Motor neuron (in vitro differentiated cells): Measurements from ENCODE around the gene INVS. TPM values are rescaled to one million over a fixed set of nuclear protein-coding genes. Genes with fewer than 3 reads are reported as not detected.

Source experiments
- ATAC-seq, 8 experiments: fragments of 200-7000 bp; cut with Tn5 transposase; replicated peaks in 6 of 8; 2 replicates each; pipeline ENCODE4 v1.8.0; 2021; ENCODE audit warnings: mild to moderate bottlenecking in 8 of 8, moderate library complexity in 8 of 8
- H3K27ac ChIP-seq, 2 donors: fragments of 250-450 bp; sonication (Bioruptor Pico); 2 replicates each; pipeline ENCODE4 v1.9.0; 2021; ENCODE audit warnings: antibody characterized with exemption in 2 of 2, mild to moderate bottlenecking in 2 of 2, moderate library complexity in 1 of 2
- H3K4me1 ChIP-seq, 2 donors: fragments of 250-450 bp; sonication (Bioruptor Pico); replicated peaks in 1 of 2; 2 replicates each; pipeline ENCODE4 v1.6.1; 2021; ENCODE audit warnings: antibody characterized with exemption in 2 of 2, mild to moderate bottlenecking in 2 of 2, moderate library complexity in 1 of 2
- H3K4me3 ChIP-seq, 5 donors: fragments of 250-450 bp; sonication (Bioruptor Pico); 2 replicates each; pipeline ENCODE4 v1.9.0; 2021; ENCODE audit warnings: antibody characterized with exemption in 5 of 5, mild to moderate bottlenecking in 5 of 5, moderate library complexity in 4 of 5
- WGBS, 10 experiments: fragments of 450-650 bp; shearing (Covaris generic); methylation state at CpG; one replicate each; pipeline ENCODE4 v1.0.0; 2022; 5-methylcytosine and 5-hydroxymethylcytosine counted together
- in situ Hi-C, 9 experiments: fragments of 400-800 bp; cut with MboI; loops; one replicate each; pipeline ENCODE4 v1.15.0; 2021; ENCODE audit warnings: low sequenced_read_pairs in 9 of 9, low pct_unique_long_range_greater_than_20kb in 2 of 9; ENCODE audit not compliant: unreplicated experiment in 9 of 9
- total RNA-seq, 8 experiments: library from RNA; unstranded; fragments of 300-600 nt; gene quantifications; 2 replicates each; pipeline versions ENCODE4 v1.2.3 to v1.2.4, GENCODE V29; 2022

INVS gene
- total RNA-seq, 8 experiments from 2014 or later, result 9.5 to 23.8 (median 13.8) TPM

- Histone ChIP-seq H3K27ac (no peak overlapping the region), H3K4me3 (no peak overlapping the region), H3K4me1 (no peaks in the 10 kb centered on the region)
- in situ Hi-C loops, result no loop called here
- 66 to 100% (median 88%) methylated on average over 1 to 5 of the region's 7 CpGs; no CpG with 5 or more reads in 2 of the 10 experiments for WGBS, 10 experiments
- ATAC-seq, result no peak
These were observed 182.8 kb downstream of the INVS start for GRCh38 chr9:100281676-100282387.

GRCh38 chr9:100282388-100282719 is 183.3 kb downstream of the INVS start:
- Histone ChIP-seq H3K27ac (no peak overlapping the region), H3K4me3 (no peak overlapping the region), H3K4me1 (no peaks in the 10 kb centered on the region)
- in situ Hi-C loops, result no loop called here
- no peak for ATAC-seq
- 67 to 100% (median 100%) methylated on average over 2 to 4 of the region's 4 CpGs; no CpG with 5 or more reads in 3 of the 10 experiments for WGBS, 10 experiments

GRCh38 chr9:100284247-100284646 is 185.2 kb downstream of the INVS start:
- no peak for ATAC-seq
- H3K27ac ChIP-seq, result no peak overlapping the region
- H3K4me1 ChIP-seq, result no peaks in the 10 kb centered on the region
- WGBS, 10 experiments, result 74 to 100% (median 85%) methylated on average over 1 to 5 of the region's 7 CpGs; no CpG with 5 or more reads in 1 of the 10 experiments
- H3K4me3 ChIP-seq, result no peak overlapping the region
- in situ Hi-C loops, result no loop called here

GRCh38 chr9:100285080-100285479 is 186.0 kb downstream of the INVS start:
- no peaks in the 10 kb centered on the region for H3K4me1 ChIP-seq
- in situ Hi-C loops, result no loop called here
- ATAC-seq, result no peak
- no peak overlapping the region for H3K4me3 ChIP-seq
- no peak overlapping the region for H3K27ac ChIP-seq

GRCh38 chr9:100285601-100286000 is 186.6 kb downstream of the INVS start:
- no peaks in the 10 kb centered on the region for H3K4me1 ChIP-seq
- no peak overlapping the region for H3K4me3 ChIP-seq
- WGBS, 10 experiments, result 80 to 100% (median 99%) methylated on average over 1 to 7 of the region's 7 CpGs
- in situ Hi-C loops, result no loop called here
- ATAC-seq, result no peak
- H3K27ac ChIP-seq, result no peak overlapping the region

GRCh38 chr9:100286257-100286656 is 187.2 kb downstream of the INVS start:
- in situ Hi-C loops, result no loop called here
- H3K4me1 ChIP-seq, result no peaks in the 10 kb centered on the region
- H3K27ac ChIP-seq, result no peak overlapping the region
- ATAC-seq, result no peak
- no peak overlapping the region for H3K4me3 ChIP-seq
- 88 to 100% (median 96%) methylated on average over 1 to 5 of the region's 6 CpGs; no CpG with 5 or more reads in 1 of the 10 experiments for WGBS, 10 experiments

GRCh38 chr9:100287186-100287585 is 188.1 kb downstream of the INVS start:
- no peak overlapping the region for H3K4me3 ChIP-seq
- ATAC-seq, result peak in 1 of 8 experiments; percentile 34
- no peaks in the 10 kb centered on the region for H3K4me1 ChIP-seq
- H3K27ac ChIP-seq, result no peak overlapping the region
- in situ Hi-C loops, result no loop called here
- WGBS, 10 experiments, result 60 to 100% (median 96%) methylated on average over 1 to 4 of the region's 5 CpGs; no CpG with 5 or more reads in 1 of the 10 experiments

- 71 to 100% (median 97%) methylated on average over 1 to 4 of the region's 4 CpGs; no CpG with 5 or more reads in 4 of the 10 experiments for WGBS, 10 experiments
- no peak for ATAC-seq
- in situ Hi-C loops, result no loop called here
- Histone ChIP-seq H3K4me1 (no peaks in the 10 kb centered on the region), H3K27ac (no peak overlapping the region), H3K4me3 (no peak overlapping the region)
These were observed 191.7 kb downstream of the INVS start for GRCh38 chr9:100290714-100291113.

- Histone ChIP-seq H3K4me3 (no peak overlapping the region), H3K27ac (no peak overlapping the region), H3K4me1 (peaks cover 0 to 3% of the 10 kb centered on the region in 2 donors)
- no peak for ATAC-seq
- 80 to 100% (median 100%) methylated on average over 1 to 9 of the region's 13 CpGs; no CpG with 5 or more reads in 5 of the 10 experiments for WGBS, 10 experiments
- in situ Hi-C loops, result no loop called here
These were observed 193.4 kb downstream of the INVS start for GRCh38 chr9:100292414-100292813.

- H3K4me3 ChIP-seq, result no peak overlapping the region
- no peak for ATAC-seq
- 50 to 100% (median 100%) methylated on average over 1 to 3 of the region's 3 CpGs; no CpG with 5 or more reads in 5 of the 10 experiments for WGBS, 10 experiments
- no peak overlapping the region for H3K27ac ChIP-seq
- in situ Hi-C loops, result no loop called here
- peaks cover 0 to 16% of the 10 kb centered on the region in 2 donors for H3K4me1 ChIP-seq
These were observed 195.3 kb downstream of the INVS start for GRCh38 chr9:100294341-100294740.

GRCh38 chr9:100294806-100295205 is 195.8 kb downstream of the INVS start:
- Histone ChIP-seq H3K27ac (no peak overlapping the region), H3K4me1 (peaks cover 0 to 16% of the 10 kb centered on the region in 2 donors), H3K4me3 (no peak overlapping the region)
- 39 to 100% (median 98%) methylated on average over 1 to 6 of the region's 6 CpGs; no CpG with 5 or more reads in 2 of the 10 experiments for WGBS, 10 experiments
- no peak for ATAC-seq
- in situ Hi-C loops, result no loop called here

GRCh38 chr9:100295240-100295639 is 196.2 kb downstream of the INVS start:
- in situ Hi-C loops, result no loop called here
- no peak overlapping the region for H3K27ac ChIP-seq
- H3K4me3 ChIP-seq, result no peak overlapping the region
- H3K4me1 ChIP-seq, result peaks cover 0 to 16% of the 10 kb centered on the region in 2 donors
- no peak for ATAC-seq
- WGBS, 10 experiments, result 91 to 100% (median 100%) methylated on average over 1 to 2 of the region's 2 CpGs; no CpG with 5 or more reads in 4 of the 10 experiments

- no peak for ATAC-seq
- in situ Hi-C loops, result no loop called here
- no peak overlapping the region for H3K27ac ChIP-seq
- peaks cover 0 to 16% of the 10 kb centered on the region in 2 donors for H3K4me1 ChIP-seq
- 90 to 100% (median 94%) methylated on average over 1 to 4 of the region's 4 CpGs; no CpG with 5 or more reads in 2 of the 10 experiments for WGBS, 10 experiments
- no peak overlapping the region for H3K4me3 ChIP-seq
These were observed 197.4 kb downstream of the INVS start for GRCh38 chr9:100296407-100296806.

- in situ Hi-C loops, result no loop called here
- no peak overlapping the region for H3K27ac ChIP-seq
- no peak overlapping the region for H3K4me3 ChIP-seq
- WGBS, 10 experiments, result 30 to 100% (median 77%) methylated on average over 1 to 3 of the region's 3 CpGs; no CpG with 5 or more reads in 3 of the 10 experiments
- ATAC-seq, result peak in 4 of 8 experiments; percentile 31 to 95 (median 86)
- peaks cover 0 to 16% of the 10 kb centered on the region in 2 donors for H3K4me1 ChIP-seq
These were observed 199.3 kb downstream of the INVS start for GRCh38 chr9:100298378-100298777.
